MM.1S (cell line): ENCODE results near the gene C17orf58.
"Not testable (repeated sequence)": the region's sequence is repeated elsewhere in the genome, so short reads cannot be mapped to it uniquely, and the experiment has no call there.

ENCODE experiments used
- EZH2 ChIP-seq: fragments of 300-600 bp; sonication (generic); optimal IDR thresholded peaks from 2 replicates; pipeline ENCODE3; 2017; ENCODE audit warnings: low read depth, mild to moderate bottlenecking, antibody characterized with exemption, low read length, mixed read lengths
- EZH2phosphoT487 ChIP-seq: fragments of 300-600 bp; sonication (generic); IDR thresholded peaks from 2 replicates; pipeline ENCODE4 v1.6.1; 2018; ENCODE audit warnings: antibody characterized with exemption, low read length
- TF ChIP-seq, protein P1 (sequence below): fragments of 300-600 bp; sonication (generic); IDR thresholded peaks from 2 replicates; pipeline ENCODE4 v1.5.1; 2016; ENCODE audit warnings: antibody characterized with exemption, low read length, mixed read lengths

GRCh38 chr17:67996301-67997171, at the start of gene C17orf58:
- TF ChIP-seq, protein P1, sequence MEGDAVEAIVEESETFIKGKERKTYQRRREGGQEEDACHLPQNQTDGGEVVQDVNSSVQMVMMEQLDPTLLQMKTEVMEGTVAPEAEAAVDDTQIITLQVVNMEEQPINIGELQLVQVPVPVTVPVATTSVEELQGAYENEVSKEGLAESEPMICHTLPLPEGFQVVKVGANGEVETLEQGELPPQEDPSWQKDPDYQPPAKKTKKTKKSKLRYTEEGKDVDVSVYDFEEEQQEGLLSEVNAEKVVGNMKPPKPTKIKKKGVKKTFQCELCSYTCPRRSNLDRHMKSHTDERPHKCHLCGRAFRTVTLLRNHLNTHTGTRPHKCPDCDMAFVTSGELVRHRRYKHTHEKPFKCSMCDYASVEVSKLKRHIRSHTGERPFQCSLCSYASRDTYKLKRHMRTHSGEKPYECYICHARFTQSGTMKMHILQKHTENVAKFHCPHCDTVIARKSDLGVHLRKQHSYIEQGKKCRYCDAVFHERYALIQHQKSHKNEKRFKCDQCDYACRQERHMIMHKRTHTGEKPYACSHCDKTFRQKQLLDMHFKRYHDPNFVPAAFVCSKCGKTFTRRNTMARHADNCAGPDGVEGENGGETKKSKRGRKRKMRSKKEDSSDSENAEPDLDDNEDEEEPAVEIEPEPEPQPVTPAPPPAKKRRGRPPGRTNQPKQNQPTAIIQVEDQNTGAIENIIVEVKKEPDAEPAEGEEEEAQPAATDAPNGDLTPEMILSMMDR: not testable (repeated sequence)
- TF ChIP-seq EZH2, EZH2phosphoT487: not testable (repeated sequence)
